CD4-positive, alpha-beta T cell (primary cell): ENCODE data around the gene SCGB1C1. TPM values are rescaled to one million over a fixed set of nuclear protein-coding genes. Genes with fewer than 3 reads are reported as not detected.

Source experiments
- ATAC-seq: fragments of 200-7000 bp; cut with Tn5 transposase; one replicate; pipeline ENCODE4 v1.10.0; 2022; ENCODE audit warnings: mild to moderate bottlenecking; ENCODE audit not compliant: poor library complexity
- CTCF ChIA-PET: fragments of 350-600 bp; sonication (Branson Sonifier 250); formaldehyde crosslinking; loops from one replicate; lab custom pipeline; 2021; ENCODE audit warnings: antibody characterized with exemption, inconsistent platforms; lab: Charles Lee
- POLR2A ChIA-PET: fragments of 350-600 bp; sonication (Branson Sonifier 250); formaldehyde crosslinking; loops from one replicate; lab custom pipeline; 2021; ENCODE audit warnings: antibody characterized with exemption, inconsistent platforms; lab: Charles Lee
- DNase-seq, 14 experiments: peaks; one replicate each; pipeline ENCODE4 v3.0.0-alpha.2; 2013 to 2020; ENCODE audit warnings: mixed read lengths in 2 of 14
- H3K27ac ChIP-seq, 2 donors: one replicate each; pipeline versions ENCODE4 v1.5.1 to v1.7.0; 2013; ENCODE audit warnings: low read length in 2 of 2, low read depth in 1 of 2, mild to moderate bottlenecking in 1 of 2
- H3K27me3 ChIP-seq, 2 experiments: 1 replicate in 1 of 2; 2 replicates in 1 of 2; pipeline versions ENCODE4 v1.6.1 to v1.7.0; 2013; ENCODE audit warnings: low read length in 2 of 2, control low read depth in 1 of 2, mild to moderate bottlenecking in 1 of 2, moderate library complexity in 1 of 2; ENCODE audit not compliant: insufficient read depth in 2 of 2, control insufficient read depth in 1 of 2
- H3K36me3 ChIP-seq: one replicate; pipeline ENCODE4 v1.6.1; 2013; ENCODE audit warnings: low read length, control low read depth; ENCODE audit not compliant: insufficient read depth
- H3K4me1 ChIP-seq: one replicate; pipeline ENCODE4 v1.6.1; 2013; ENCODE audit warnings: low read length, control low read depth; ENCODE audit not compliant: insufficient read depth
- H3K4me3 ChIP-seq: one replicate; pipeline ENCODE4 v1.5.1; 2013; ENCODE audit warnings: mild to moderate bottlenecking, low read length, moderate library complexity
- H3K9me3 ChIP-seq, 2 experiments: 1 replicate in 1 of 2; 2 replicates in 1 of 2; pipeline versions ENCODE4 v1.6.1 to v1.7.0; 2013; ENCODE audit warnings: low read length in 2 of 2, mild to moderate bottlenecking in 2 of 2, control low read depth in 1 of 2, moderate library complexity in 1 of 2; ENCODE audit not compliant: control insufficient read depth in 1 of 2, insufficient read depth in 1 of 2
- H3K27ac Mint-ChIP-seq: one replicate; pipeline ENCODE4 v1.8.0; 2020; ENCODE audit warnings: mixed read lengths
- H3K27me3 Mint-ChIP-seq: one replicate; pipeline ENCODE4 v1.8.0; 2021; ENCODE audit warnings: mixed read lengths
- H3K36me3 Mint-ChIP-seq: one replicate; pipeline ENCODE4 v1.8.0; 2021; ENCODE audit warnings: low read depth, mixed read lengths
- H3K4me1 Mint-ChIP-seq: one replicate; pipeline ENCODE4 v1.8.0; 2021; ENCODE audit warnings: low read depth, mixed read lengths
- H3K4me3 Mint-ChIP-seq: one replicate; pipeline ENCODE4 v1.8.0; 2020; ENCODE audit warnings: mild to moderate bottlenecking, mixed read lengths
- H3K9me3 Mint-ChIP-seq: one replicate; pipeline ENCODE4 v1.8.0; 2020; ENCODE audit warnings: mixed read lengths
- intact Hi-C, 2 experiments: fragments of 100-400 bp; cut with DNase I in 1 of 2; cut with micrococcal nuclease in 1 of 2; formaldehyde crosslinking; loops; one replicate each; pipeline versions ENCODE4 v1.15.1 to v1.9.0; 2023 to 2025; cut with DNase I, micrococcal nuclease
- total RNA-seq, 174 experiments: library from RNA in 2 of 174; stranded (reverse) in 2 of 174; gene quantifications; one replicate each; pipeline ENCODE4 v1.2.3 and lab custom pipeline; 2021 to 2026
- TF ChIP-seq, protein P1 (sequence below): fragments of 200-600 bp; IDR thresholded peaks from one replicate; pipeline ENCODE4 v1.8.0; 2022; ENCODE audit warnings: antibody characterized with exemption, mild to moderate bottlenecking

The SCGB1C1 gene
- total RNA-seq, 2 experiments from 2014 or later, result not detected

- ChIA-PET CTCF (no interaction called here), POLR2A (no interaction called here)
- no peak for ATAC-seq
- peaks cover 73% of the 10 kb centered on the region for H3K36me3 ChIP-seq
- H3K27me3 Mint-ChIP-seq, result no peaks in the 10 kb centered on the region
- TF ChIP-seq, protein P1, sequence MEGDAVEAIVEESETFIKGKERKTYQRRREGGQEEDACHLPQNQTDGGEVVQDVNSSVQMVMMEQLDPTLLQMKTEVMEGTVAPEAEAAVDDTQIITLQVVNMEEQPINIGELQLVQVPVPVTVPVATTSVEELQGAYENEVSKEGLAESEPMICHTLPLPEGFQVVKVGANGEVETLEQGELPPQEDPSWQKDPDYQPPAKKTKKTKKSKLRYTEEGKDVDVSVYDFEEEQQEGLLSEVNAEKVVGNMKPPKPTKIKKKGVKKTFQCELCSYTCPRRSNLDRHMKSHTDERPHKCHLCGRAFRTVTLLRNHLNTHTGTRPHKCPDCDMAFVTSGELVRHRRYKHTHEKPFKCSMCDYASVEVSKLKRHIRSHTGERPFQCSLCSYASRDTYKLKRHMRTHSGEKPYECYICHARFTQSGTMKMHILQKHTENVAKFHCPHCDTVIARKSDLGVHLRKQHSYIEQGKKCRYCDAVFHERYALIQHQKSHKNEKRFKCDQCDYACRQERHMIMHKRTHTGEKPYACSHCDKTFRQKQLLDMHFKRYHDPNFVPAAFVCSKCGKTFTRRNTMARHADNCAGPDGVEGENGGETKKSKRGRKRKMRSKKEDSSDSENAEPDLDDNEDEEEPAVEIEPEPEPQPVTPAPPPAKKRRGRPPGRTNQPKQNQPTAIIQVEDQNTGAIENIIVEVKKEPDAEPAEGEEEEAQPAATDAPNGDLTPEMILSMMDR, result no peak
- no peaks in the 10 kb centered on the region for H3K9me3 ChIP-seq
- intact Hi-C loops, result loop anchor here in 1 of 2 experiments (10.0 kb wide), 1 partner anchor 1532 kb away; no protein-coding TSS in a partner anchor
- peaks cover 27% of the 10 kb centered on the region for H3K4me1 ChIP-seq
- H3K4me3 ChIP-seq, result no peak overlapping the region
- H3K9me3 Mint-ChIP-seq, result no peaks in the 10 kb centered on the region
- H3K36me3 Mint-ChIP-seq, result peaks cover 81% of the 10 kb centered on the region
- peaks cover 14% of the 10 kb centered on the region for H3K4me1 Mint-ChIP-seq
- no peak overlapping the region for H3K4me3 Mint-ChIP-seq
- no peaks in the 10 kb centered on the region for H3K27me3 ChIP-seq
- H3K27ac ChIP-seq, result no peak overlapping the region
- no peak for DNase-seq
- no peak overlapping the region for H3K27ac Mint-ChIP-seq
Measured at GRCh38 chr11:213111-213510, 20.2 kb downstream of the SCGB1C1 start.

DNA sequence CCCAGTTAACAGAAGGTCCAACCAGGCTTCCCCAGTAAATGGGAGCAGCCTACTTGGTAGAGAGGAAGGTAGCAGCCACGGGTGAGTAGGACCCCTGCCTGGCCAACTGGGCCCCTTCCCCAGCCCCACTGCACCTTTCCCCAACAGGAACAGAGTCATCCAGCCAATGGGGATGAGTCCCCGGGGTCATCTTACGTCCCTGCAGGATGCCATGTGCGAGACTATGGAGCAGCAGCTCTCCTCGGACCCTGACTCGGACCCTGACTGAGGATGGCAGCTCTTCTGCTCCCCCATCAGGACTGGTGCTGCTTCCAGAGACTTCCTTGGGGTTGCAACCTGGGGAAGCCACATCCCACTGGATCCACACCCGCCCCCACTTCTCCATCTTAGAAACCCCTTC, 21.2 kb downstream of the SCGB1C1 start:
- DNase-seq, result no peak

DNA sequence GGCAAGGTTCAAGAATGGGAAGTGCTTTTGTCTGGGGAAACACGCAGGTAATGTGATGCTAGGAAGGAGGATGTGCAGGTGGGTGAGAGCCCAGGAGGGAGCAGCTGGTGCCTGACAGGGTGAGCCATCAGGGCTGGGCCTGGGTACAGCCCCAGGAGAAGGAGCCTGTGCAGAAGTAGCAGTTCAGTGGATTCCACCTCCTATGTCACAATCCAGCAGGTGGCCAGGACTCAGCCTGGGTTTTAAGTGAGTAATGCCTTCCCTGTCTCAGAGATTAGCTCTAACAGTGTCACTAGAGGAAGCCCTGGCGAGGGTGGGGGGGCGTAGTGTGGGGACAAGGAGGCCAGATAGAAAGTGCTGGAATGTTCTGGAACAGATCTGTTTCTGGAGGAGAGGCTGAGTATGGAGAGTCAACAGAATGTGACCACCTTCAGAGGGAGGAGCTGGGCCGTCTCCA, 22.7 kb downstream of the SCGB1C1 start:
- DNase-seq, result no peak
- H3K27ac ChIP-seq, result no peak overlapping the region
- no peak for ATAC-seq
- H3K27me3 ChIP-seq, result no peaks in the 10 kb centered on the region
- CTCF ChIA-PET, result no interaction called here
- H3K9me3 Mint-ChIP-seq, result no peaks in the 10 kb centered on the region
- no peaks in the 10 kb centered on the region for H3K4me1 Mint-ChIP-seq
- peaks cover 60% of the 10 kb centered on the region for H3K36me3 ChIP-seq
- no peak overlapping the region for H3K4me3 ChIP-seq
- H3K27me3 Mint-ChIP-seq, result no peaks in the 10 kb centered on the region
- no peaks in the 10 kb centered on the region for H3K9me3 ChIP-seq
- TF ChIP-seq, protein P1, result no peak
- H3K36me3 Mint-ChIP-seq, result peaks cover 70% of the 10 kb centered on the region
- POLR2A ChIA-PET, result interaction anchor here (0.6 to 2.1 kb wide), 3 partner anchors 9 to 593 kb away, joined by 3 to 20 read pairs (median 3); partner anchors contain the start of genes BET1L and RIC8A
- no peak overlapping the region for H3K27ac Mint-ChIP-seq
- peaks cover 6% of the 10 kb centered on the region for H3K4me1 ChIP-seq
- intact Hi-C loops, result loop anchor here in 1 of 2 experiments (10.0 kb wide), 1 partner anchor 1529 kb away; no protein-coding TSS in a partner anchor
- no peak overlapping the region for H3K4me3 Mint-ChIP-seq

More for the DNA sequence above, 21.2 kb downstream of the SCGB1C1 start:
- no peak overlapping the region for H3K27ac Mint-ChIP-seq
- Histone ChIP-seq H3K4me3 (no peak overlapping the region), H3K27me3 (no peaks in the 10 kb centered on the region), H3K9me3 (no peaks in the 10 kb centered on the region), H3K4me1 (peaks cover 21% of the 10 kb centered on the region), H3K36me3 (peaks cover 73% of the 10 kb centered on the region), H3K27ac (no peak overlapping the region)
- peaks cover 9% of the 10 kb centered on the region for H3K4me1 Mint-ChIP-seq
- H3K36me3 Mint-ChIP-seq, result peaks cover 76% of the 10 kb centered on the region
- CTCF ChIA-PET, result no interaction called here
- TF ChIP-seq, protein P1, result no peak
- ATAC-seq, result no peak
- no peak overlapping the region for H3K4me3 Mint-ChIP-seq
- intact Hi-C loops, result loop anchor here in 1 of 2 experiments (10.0 kb wide), 1 partner anchor 1531 kb away; no protein-coding TSS in a partner anchor
- H3K27me3 Mint-ChIP-seq, result no peaks in the 10 kb centered on the region
- POLR2A ChIA-PET, result no interaction called here
- H3K9me3 Mint-ChIP-seq, result no peaks in the 10 kb centered on the region
